Mesenteric fat pad (tissue), 1 donor: Measurements from ENCODE around the gene TUBB2B. TPM values are rescaled to one million over a fixed set of nuclear protein-coding genes. Genes with fewer than 3 reads are reported as not detected.
"Not testable (repeated sequence)": the region's sequence is repeated elsewhere in the genome, so short reads cannot be mapped to it uniquely, and the experiment has no call there.

Experiments used
- DNase-seq: peaks from one replicate; pipeline ENCODE4 v3.0.0-alpha.2; 2020; ENCODE audit warnings: low spot score
- total RNA-seq: library from RNA; stranded (reverse); fragmentation: NEBNext Ultra II Directional; extraction: Animal tissue kit (Norgen Biotek cat#: 25700); gene quantifications from one replicate; pipeline ENCODE4 v1.2.1, GENCODE V29; 2021
- donor health status: DM: yes; HTN: yes; CAD: no.

TUBB2B gene
- total RNA-seq, 1 donor from 2014 or later: 12.2 TPM

DNA sequence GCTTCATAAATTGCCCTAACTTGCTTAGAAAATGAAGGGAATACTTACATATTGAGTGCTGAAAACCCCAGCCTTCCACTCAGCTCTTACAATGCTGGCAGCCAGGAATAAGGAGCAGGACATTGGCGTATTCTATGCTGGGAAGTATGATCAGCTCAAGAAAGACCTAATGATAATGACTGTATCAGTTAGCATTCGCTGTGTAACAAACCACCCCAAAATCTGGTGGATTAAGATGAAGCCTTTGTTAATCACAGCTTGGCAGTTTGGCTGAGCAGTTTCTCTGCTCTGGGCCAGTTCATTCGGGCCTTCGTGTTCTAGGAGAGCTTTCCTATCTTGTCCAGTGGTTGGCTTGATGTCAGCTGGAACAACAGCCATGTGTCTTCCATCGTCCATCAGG lies 36.7 kb downstream of the TUBB2B start:
- DNase-seq: no peak

DNA sequence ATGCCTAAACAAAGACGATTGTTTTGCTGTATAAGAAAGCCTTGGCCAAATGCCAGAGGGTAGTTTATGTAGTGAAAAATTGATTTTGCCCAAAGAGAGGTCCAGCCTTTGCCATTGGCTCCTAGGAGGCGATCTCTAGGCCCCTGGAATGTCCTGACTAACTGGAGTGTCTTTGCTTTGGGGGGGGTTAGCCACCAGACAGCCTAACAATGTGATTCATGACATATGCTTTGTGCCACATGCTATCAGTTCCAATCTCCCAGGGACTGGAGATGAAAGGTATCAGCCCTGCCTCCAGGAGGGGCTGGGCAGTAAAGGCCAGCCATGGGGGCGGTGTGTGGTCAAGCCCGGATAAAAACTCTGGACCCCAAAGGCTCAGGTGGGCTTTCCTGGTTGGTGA lies 37.4 kb downstream of the TUBB2B start:
- no peak for DNase-seq

DNA sequence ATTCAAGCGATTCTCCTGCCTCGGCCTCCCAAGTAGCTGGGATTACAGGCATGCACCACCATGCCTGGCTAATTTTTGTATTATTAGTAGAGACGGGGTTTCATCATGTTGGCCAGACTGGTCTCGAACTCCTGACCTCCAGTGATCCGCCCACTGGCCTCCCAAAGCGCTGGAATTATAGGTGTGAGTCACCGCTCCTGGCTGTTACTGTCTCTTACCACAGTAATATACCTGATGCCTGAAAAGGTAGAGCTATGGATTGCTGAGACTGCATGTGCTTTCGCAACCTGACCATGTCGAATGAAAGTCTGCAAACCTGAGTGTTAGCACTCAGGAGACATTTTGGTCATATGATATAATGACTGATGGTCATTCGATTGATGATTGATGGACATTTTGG lies 38.3 kb downstream of the TUBB2B start:
- DNase-seq: not testable (repeated sequence)

DNA sequence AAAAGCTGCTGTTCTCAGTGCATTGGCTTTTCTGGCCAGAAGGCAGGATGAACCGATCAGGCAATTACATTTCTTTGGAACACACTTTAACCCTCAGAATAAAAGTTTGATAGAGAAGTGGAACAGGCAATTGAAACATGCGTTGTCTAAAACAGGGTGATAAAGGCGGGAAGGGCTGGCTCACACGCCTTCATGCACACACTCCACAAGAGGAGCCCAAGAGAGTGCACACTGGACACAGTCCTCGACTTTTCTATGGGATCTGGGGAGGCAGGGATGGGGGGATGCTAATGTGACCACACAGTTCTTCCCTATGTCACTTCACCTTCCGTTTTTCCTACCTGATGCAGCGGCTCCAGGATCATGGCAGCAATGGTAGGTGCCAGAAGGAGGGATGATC lies 39.2 kb downstream of the TUBB2B start:
- DNase-seq: no peak

DNA sequence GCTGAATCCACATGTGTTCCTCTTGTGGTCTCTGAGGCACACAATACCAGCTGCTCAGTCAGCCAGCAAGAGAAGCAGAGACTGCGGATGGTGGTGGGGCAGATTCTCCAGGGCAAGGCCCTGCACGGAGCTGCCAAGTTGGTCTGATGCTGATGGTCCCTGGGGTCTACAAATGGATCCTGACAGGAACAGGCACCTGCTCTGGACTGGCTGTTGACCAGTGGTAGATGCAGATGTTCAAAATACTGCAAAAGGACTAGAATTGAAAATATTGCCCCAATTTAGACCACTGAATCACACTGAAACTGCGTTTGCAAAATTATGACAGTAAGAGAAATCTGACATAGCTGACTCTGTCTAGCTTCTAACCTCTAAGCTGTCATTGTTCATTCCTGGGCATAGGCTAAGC lies 40.5 kb downstream of the TUBB2B start:
- no peak for DNase-seq

DNA sequence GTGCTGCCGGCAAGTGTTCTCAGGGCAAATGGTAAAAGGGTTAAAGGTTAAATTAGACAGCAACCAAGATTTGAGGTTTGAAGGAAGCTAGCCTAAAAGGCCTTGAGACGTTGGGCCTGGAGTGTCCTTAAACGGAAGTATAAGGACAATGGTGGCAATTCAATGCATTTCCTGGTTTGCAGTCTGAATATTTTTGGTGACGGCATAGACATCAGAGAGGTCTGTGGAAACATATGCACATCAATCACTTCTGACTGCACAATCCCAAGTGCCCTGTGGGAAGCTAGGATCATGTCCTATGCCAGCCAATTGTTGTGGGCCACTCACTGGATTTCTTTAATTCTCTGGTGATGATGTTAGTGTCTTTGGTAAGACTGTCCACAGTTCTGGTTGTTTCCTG lies 44.4 kb downstream of the TUBB2B start:
- no peak for DNase-seq

DNA sequence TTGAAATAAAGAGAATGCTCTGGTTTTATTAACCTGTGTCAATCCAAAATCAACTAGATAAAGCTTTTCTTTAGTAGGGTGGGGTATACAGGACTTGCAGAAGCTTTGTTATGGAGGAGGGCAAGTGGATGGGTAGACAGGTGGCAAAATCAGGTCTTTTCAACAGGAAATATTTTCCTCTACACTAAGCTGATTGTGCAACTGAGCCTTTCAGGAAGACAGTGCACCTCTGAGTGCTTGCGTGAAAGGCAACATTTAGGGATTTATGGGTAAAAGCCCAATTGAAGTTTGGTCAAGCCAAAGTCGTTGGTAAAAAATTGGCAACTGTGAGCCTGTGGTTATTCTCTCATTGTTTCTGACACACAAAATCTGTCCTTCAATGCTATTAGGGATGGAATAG lies 46.3 kb downstream of the TUBB2B start:
- DNase-seq: no peak

DNA sequence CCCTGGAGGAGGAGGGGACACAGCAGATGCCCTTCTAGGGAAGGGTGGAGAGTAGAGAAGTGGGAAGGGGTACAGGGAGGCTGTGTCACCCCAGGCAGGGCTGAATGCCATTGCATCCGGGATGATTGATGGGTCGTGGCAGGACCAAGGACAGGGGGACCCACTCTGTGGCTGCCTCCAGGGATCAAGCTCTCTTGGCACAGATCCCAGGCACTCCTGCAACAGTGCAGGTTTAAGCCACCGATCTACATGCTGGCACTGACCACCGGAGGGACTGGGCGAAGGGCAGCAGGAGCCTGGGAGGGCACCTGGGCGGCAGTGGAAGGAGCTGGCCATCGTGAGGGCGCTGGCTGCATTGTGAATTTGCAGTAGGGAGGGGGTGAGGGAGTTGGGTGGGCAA lies 47.5 kb downstream of the TUBB2B start:
- DNase-seq: not testable (repeated sequence)

DNA sequence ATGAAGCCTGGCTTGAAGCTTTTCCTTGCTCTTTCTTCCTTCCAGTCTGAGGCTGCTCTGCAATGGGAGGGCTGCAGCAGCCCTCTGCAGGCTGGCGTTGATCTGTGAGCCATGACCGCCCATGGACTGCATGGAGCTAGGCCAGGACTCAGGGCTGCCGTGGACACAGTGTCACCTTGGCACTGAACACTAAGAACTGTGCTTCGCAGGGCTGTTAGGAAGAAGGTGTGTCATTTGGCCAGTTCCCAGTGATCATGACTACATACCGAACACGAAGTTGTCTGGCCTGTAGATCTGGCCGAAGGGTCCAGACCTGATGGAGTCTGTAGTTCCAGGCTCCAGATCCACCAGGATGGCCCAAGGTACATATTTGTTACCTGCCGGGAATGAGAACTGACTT lies 48.8 kb downstream of the TUBB2B start:
- not testable (repeated sequence) for DNase-seq

DNA sequence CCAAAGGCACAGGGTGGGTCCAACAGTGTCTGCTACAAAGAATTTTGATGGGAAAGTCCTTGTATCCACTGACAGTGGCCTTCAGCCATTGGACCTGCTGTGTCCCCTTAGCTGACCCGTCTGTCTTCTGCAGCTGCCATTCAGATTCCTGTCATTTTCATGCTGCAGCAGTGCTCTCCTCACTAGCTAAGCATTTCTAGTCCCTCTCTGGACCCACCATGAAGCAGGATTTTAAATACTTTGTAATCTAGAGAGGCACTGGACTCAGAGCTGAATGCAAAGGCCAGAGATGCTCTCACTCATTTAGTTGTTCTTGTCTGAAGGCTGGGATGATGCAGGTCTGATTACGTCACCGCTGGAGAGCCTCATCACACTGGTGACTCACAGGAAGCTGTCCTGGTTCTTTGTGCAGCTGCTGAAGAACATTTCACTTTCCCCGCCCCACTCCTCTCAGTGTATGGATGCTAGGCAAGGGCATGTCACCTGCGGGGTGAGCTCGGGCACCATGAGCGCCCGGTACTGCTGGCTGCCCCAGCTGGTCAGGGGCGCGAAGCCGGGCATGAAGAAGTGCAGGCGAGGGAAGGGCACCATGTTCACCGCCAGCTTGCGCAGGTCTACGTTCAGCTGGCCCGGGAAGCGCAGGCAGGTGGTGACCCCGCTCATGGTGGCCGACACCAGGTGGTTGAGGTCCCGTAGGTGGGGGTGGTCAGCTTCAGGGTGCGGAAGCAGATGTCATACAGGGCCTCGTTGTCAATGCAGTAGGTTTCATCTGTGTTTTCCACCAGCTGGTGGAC lies 50.7 kb downstream of the TUBB2B start:
- no peak for DNase-seq

DNA sequence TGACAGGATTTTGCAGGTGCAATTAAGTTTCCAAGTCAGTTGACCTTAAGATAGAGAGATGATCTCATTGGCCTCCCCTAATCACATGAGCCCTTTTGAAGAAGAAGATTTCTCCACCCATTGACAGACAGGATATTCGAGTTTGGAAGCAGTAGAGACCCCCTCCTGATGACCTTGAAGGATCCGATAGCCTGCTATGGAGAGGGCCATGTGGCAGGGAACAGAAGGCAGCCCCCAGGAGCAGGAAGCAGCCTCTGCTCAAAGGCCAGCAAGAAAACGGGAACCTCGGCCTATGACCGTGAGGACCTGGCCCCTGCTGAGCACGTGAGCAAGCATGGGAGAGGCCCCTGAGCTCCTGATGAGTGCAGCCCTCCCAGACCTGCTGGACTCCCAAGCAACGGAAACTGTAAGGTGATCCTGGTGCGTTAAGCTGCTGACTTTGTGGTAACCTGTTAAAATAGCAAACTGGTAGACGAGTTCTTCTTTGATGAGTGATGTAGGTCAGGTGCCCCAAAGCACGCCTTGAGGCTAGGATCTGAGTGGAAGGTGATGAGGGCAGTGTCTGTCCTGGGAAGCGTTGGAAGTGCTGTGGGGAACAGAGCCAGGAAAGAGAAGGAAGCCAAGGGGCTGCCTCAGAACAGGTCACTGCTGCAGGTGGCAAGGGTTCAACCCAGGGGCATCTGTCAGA lies 51.6 kb downstream of the TUBB2B start:
- peak; percentile 28 for DNase-seq

Other genes starting within 250 kb of the TUBB2B start
- 54.4 TPM for gene NQO2, start 227.8 kb downstream of the TUBB2B start, total RNA-seq
- gene RIPK1, start 159.2 kb downstream of the TUBB2B start, total RNA-seq: 29.1 TPM
- 25.1 TPM for gene BPHL, start 108.9 kb downstream of the TUBB2B start, total RNA-seq
- 314 TPM for gene TUBB2A, start 70.1 kb downstream of the TUBB2B start, total RNA-seq
- 18.7 TPM for gene PSMG4, start 31.3 kb upstream of the TUBB2B start, total RNA-seq
- gene SLC22A23, start 229.4 kb upstream of the TUBB2B start, total RNA-seq: 23.8 TPM